Liver (tissue), 9 donors: ENCODE data around the gene SSNA1. TPM values are rescaled to one million over a fixed set of nuclear protein-coding genes. Genes with fewer than 3 reads are reported as not detected.

Experiments used
- DNase-seq: peaks from one replicate; pipeline ENCODE4 v3.0.0-alpha.2; 2017; ENCODE audit warnings: low spot score
- H3K27ac ChIP-seq, 2 donors: one replicate each; pipeline ENCODE4 v1.7.0; 2013; ENCODE audit warnings: inconsistent platforms in 2 of 2, low read length in 2 of 2, control low read depth in 1 of 2, low read depth in 1 of 2, mild to moderate bottlenecking in 1 of 2
- H3K27me3 ChIP-seq, 4 donors: one replicate each; pipeline versions ENCODE4 v1.6.1 to v1.7.0; 2013; ENCODE audit warnings: low read length in 3 of 4, inconsistent platforms in 1 of 4, mild to moderate bottlenecking in 1 of 4, moderate library complexity in 1 of 4; ENCODE audit not compliant: control insufficient read depth in 4 of 4, insufficient read depth in 4 of 4
- H3K36me3 ChIP-seq, 4 donors: one replicate each; pipeline versions ENCODE4 v1.6.1 to v1.7.0; 2013; ENCODE audit warnings: low read length in 3 of 4, mild to moderate bottlenecking in 3 of 4, low read depth in 1 of 4, moderate library complexity in 1 of 4; ENCODE audit not compliant: control insufficient read depth in 4 of 4, insufficient read depth in 3 of 4
- H3K4me1 ChIP-seq, 4 donors: one replicate each; pipeline versions ENCODE4 v1.6.1 to v1.7.0; 2013; ENCODE audit warnings: low read length in 3 of 4, mild to moderate bottlenecking in 3 of 4, moderate library complexity in 1 of 4; ENCODE audit not compliant: control insufficient read depth in 4 of 4, insufficient read depth in 4 of 4
- H3K4me3 ChIP-seq, 3 donors: one replicate each; pipeline versions ENCODE4 v1.6.1 to v1.7.0; 2013; ENCODE audit warnings: low read length in 3 of 3, control low read depth in 1 of 3, low read depth in 1 of 3, mild to moderate bottlenecking in 1 of 3
- H3K9ac ChIP-seq, 2 donors: one replicate each; pipeline ENCODE4 v1.7.0; 2013; ENCODE audit warnings: low read length in 2 of 2, mild to moderate bottlenecking in 2 of 2, moderate library complexity in 2 of 2, control low read depth in 1 of 2, low read depth in 1 of 2
- H3K9me3 ChIP-seq, 4 donors: one replicate each; pipeline versions ENCODE4 v1.6.1 to v1.7.0; 2013; ENCODE audit warnings: low read length in 3 of 4; ENCODE audit not compliant: control insufficient read depth in 4 of 4
- EGR1 ChIP-seq, 2 donors: IDR thresholded peaks; 2 replicates each; pipeline ENCODE4 v1.6.1; 2016 to 2018; ENCODE audit warnings: antibody characterized with exemption in 2 of 2, low read depth in 2 of 2
- FOXA1 ChIP-seq: IDR thresholded peaks from 2 replicates; pipeline ENCODE4 v1.6.1; 2016; ENCODE audit warnings: antibody characterized with exemption
- FOXA2 ChIP-seq: IDR thresholded peaks from 2 replicates; pipeline ENCODE4 v1.6.1; 2016; ENCODE audit warnings: antibody characterized with exemption
- GABPA ChIP-seq, 2 donors: IDR thresholded peaks in 1 of 2; conservative IDR thresholded peaks in 1 of 2; 2 replicates each; pipeline ENCODE4 v1.6.1; 2016; ENCODE audit warnings: antibody characterized with exemption in 2 of 2, mild to moderate bottlenecking in 1 of 2, moderate library complexity in 1 of 2
- HNF4A ChIP-seq, 2 donors: conservative IDR thresholded peaks; 2 replicates each; pipeline ENCODE4 v1.6.1; 2016; ENCODE audit warnings: antibody characterized with exemption in 2 of 2, mild to moderate bottlenecking in 2 of 2
- HNF4G ChIP-seq: IDR thresholded peaks from 2 replicates; pipeline ENCODE4 v1.6.1; 2016; ENCODE audit warnings: antibody characterized with exemption
- JUND ChIP-seq, 2 donors: IDR thresholded peaks; 2 replicates each; pipeline ENCODE4 v1.6.1; 2016; ENCODE audit warnings: antibody characterized with exemption in 2 of 2
- NR2F2 ChIP-seq: IDR thresholded peaks from 2 replicates; pipeline ENCODE4 v1.6.1; 2016; ENCODE audit warnings: antibody characterized with exemption
- RAD21 ChIP-seq, 2 donors: IDR thresholded peaks; 2 replicates each; pipeline ENCODE4 v1.6.1; 2016; ENCODE audit warnings: antibody characterized with exemption in 2 of 2, mild to moderate bottlenecking in 2 of 2
- RXRA ChIP-seq, 2 donors: IDR thresholded peaks; 2 replicates each; pipeline ENCODE4 v1.6.1; 2017 to 2018; ENCODE audit warnings: antibody characterized with exemption in 2 of 2, mild to moderate bottlenecking in 1 of 2
- SP1 ChIP-seq: IDR thresholded peaks from 2 replicates; pipeline ENCODE4 v1.6.1; 2018; ENCODE audit warnings: antibody characterized with exemption, mild to moderate bottlenecking
- TAF1 ChIP-seq: conservative IDR thresholded peaks from 2 replicates; pipeline ENCODE4 v1.6.1; 2016; ENCODE audit warnings: antibody characterized with exemption, mild to moderate bottlenecking
- YY1 ChIP-seq: IDR thresholded peaks from 2 replicates; pipeline ENCODE4 v1.6.1; 2016; ENCODE audit warnings: antibody characterized with exemption, mild to moderate bottlenecking
- WGBS: extraction: QIAGEN DNeasy Blood & Tissue Kit; methylation state at CpG from one replicate; pipeline ENCODE4 v1.1.7; 2013; 5-methylcytosine and 5-hydroxymethylcytosine counted together
- polyA plus RNA-seq, 2 donors: library from polyadenylated mRNA; stranded (reverse) in 1 of 2; unstranded in 1 of 2; fragments of 200-250 nt in 1 of 2; fragments of >200 nt in 1 of 2; fragmentation: Nextera tagmentation in 1 of 2; extraction: Ambion mirVana in 1 of 2; gene quantifications; one replicate each; pipeline versions ENCODE4 v1.2.1 to v1.2.3, GENCODE V29; 2013 to 2015
- total RNA-seq, 2 donors: library from RNA; depleted of rRNA; stranded (reverse); fragments of >200 nt; gene quantifications; one replicate each; pipeline ENCODE4 v1.2.3, GENCODE V29; 2014
- TF ChIP-seq, protein P1 (sequence below): IDR thresholded peaks from 2 replicates; pipeline ENCODE4 v1.6.1; 2016; ENCODE audit warnings: antibody characterized with exemption
- TF ChIP-seq, protein P2 (sequence below): IDR thresholded peaks from 2 replicates; pipeline ENCODE4 v1.6.1; 2016; ENCODE audit warnings: antibody characterized with exemption, mild to moderate bottlenecking
- TF ChIP-seq, protein P3 (sequence below): IDR thresholded peaks from 2 replicates; pipeline ENCODE4 v1.6.1; 2016; ENCODE audit warnings: antibody characterized with exemption
- TF ChIP-seq, protein P4 (sequence below): IDR thresholded peaks from 2 replicates; pipeline ENCODE4 v1.6.1; 2016; ENCODE audit warnings: antibody characterized with exemption
- TF ChIP-seq, protein P5 (sequence below): fragments of 150-350 bp; IDR thresholded peaks from 2 replicates; pipeline ENCODE4 v1.5.1; 2017; ENCODE audit warnings: improper control_type of control experiment, low read depth, low read length; ENCODE audit not compliant: missing input control
- donor health status: healthy.
- donor health status: healthy.
- donor health status: healthy.
- donor health status: healthy.
- donor health status: healthy.

Gene SSNA1
- total and polyA plus RNA-seq, 4 donors = 29.8 to 44.2 (median 40.3) TPM

DNA sequence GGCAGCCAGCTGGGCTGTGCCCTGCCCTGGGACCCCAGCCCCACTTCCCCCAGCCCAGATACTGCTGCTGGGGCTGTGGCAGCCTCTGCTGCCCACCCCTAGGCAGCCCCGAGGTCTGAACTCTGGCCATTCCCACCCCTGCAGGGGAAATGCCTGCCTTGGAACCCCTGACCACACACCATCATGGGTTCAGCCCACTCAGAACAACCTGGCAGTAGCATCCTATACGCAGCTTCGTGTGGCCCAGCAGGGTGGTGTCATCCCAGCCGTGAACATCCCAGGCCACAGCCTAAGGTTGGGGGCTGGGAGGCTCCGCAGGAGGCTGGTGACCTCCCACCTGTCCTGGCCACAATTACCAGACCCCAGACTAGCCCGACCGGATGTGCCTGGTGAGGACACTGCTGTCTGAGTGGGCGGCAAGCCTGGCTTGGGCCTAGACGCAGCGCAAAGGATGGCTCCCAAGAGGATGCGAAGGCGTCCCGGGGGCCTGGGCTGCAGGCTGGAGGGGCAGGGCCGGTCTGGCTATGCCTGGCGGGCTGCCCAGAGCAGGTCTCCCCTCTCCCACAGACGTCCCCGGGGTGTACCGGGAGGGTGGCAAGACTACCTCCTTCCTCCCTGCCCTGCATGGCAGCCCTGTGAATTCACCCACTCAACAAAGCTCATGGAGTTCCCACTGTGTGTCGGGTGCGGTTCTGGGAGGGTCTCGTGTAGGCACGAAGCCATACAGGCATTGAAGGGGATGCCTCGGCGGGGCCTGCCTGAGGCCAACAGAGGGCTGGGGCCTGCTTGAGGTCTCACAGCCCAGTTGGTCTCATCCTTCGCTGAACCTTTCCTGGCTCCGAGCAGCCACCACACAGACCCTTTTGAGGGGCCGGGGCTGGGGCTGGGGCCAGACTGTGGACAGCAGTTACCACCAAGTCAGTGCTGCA lies 40.8 kb downstream of the SSNA1 start:
- no peaks in the 10 kb centered on the region for H3K9me3 ChIP-seq
- H3K27ac ChIP-seq = no peak overlapping the region
- TF ChIP-seq EGR1 (IDR thresholded peaks at IDR 0.05; ENCODE audit: low read depth in 2 of 2) = no peak
- no peak for TF ChIP-seq YY1
- no peak for TF ChIP-seq HNF4G
- TF ChIP-seq JUND (IDR thresholded peaks at IDR 0.05) = no peak
- TF ChIP-seq RXRA (IDR thresholded peaks at IDR 0.05) = no peak
- no peak for TF ChIP-seq SP1
- no peak for TF ChIP-seq TAF1
- TF ChIP-seq, protein P1, sequence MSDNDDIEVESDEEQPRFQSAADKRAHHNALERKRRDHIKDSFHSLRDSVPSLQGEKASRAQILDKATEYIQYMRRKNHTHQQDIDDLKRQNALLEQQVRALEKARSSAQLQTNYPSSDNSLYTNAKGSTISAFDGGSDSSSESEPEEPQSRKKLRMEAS = no peak
- no peak for TF ChIP-seq GABPA (IDR thresholded peaks at IDR 0.05 in 1 of 2, conservative IDR thresholded peaks at IDR 0.05 in 1 of 2)
- TF ChIP-seq FOXA2 = no peak
- TF ChIP-seq, protein P2, sequence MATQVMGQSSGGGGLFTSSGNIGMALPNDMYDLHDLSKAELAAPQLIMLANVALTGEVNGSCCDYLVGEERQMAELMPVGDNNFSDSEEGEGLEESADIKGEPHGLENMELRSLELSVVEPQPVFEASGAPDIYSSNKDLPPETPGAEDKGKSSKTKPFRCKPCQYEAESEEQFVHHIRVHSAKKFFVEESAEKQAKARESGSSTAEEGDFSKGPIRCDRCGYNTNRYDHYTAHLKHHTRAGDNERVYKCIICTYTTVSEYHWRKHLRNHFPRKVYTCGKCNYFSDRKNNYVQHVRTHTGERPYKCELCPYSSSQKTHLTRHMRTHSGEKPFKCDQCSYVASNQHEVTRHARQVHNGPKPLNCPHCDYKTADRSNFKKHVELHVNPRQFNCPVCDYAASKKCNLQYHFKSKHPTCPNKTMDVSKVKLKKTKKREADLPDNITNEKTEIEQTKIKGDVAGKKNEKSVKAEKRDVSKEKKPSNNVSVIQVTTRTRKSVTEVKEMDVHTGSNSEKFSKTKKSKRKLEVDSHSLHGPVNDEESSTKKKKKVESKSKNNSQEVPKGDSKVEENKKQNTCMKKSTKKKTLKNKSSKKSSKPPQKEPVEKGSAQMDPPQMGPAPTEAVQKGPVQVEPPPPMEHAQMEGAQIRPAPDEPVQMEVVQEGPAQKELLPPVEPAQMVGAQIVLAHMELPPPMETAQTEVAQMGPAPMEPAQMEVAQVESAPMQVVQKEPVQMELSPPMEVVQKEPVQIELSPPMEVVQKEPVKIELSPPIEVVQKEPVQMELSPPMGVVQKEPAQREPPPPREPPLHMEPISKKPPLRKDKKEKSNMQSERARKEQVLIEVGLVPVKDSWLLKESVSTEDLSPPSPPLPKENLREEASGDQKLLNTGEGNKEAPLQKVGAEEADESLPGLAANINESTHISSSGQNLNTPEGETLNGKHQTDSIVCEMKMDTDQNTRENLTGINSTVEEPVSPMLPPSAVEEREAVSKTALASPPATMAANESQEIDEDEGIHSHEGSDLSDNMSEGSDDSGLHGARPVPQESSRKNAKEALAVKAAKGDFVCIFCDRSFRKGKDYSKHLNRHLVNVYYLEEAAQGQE = no peak
- TF ChIP-seq, protein P3, sequence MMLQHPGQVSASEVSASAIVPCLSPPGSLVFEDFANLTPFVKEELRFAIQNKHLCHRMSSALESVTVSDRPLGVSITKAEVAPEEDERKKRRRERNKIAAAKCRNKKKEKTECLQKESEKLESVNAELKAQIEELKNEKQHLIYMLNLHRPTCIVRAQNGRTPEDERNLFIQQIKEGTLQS = no peak
- TF ChIP-seq HNF4A (conservative IDR thresholded peaks at IDR 0.05) = no peak
- no peak for TF ChIP-seq NR2F2
- TF ChIP-seq RAD21 (IDR thresholded peaks at IDR 0.05) = no peak
- TF ChIP-seq, protein P4, sequence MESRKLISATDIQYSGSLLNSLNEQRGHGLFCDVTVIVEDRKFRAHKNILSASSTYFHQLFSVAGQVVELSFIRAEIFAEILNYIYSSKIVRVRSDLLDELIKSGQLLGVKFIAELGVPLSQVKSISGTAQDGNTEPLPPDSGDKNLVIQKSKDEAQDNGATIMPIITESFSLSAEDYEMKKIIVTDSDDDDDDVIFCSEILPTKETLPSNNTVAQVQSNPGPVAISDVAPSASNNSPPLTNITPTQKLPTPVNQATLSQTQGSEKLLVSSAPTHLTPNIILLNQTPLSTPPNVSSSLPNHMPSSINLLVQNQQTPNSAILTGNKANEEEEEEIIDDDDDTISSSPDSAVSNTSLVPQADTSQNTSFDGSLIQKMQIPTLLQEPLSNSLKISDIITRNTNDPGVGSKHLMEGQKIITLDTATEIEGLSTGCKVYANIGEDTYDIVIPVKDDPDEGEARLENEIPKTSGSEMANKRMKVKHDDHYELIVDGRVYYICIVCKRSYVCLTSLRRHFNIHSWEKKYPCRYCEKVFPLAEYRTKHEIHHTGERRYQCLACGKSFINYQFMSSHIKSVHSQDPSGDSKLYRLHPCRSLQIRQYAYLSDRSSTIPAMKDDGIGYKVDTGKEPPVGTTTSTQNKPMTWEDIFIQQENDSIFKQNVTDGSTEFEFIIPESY = no peak
- TF ChIP-seq, protein P5, sequence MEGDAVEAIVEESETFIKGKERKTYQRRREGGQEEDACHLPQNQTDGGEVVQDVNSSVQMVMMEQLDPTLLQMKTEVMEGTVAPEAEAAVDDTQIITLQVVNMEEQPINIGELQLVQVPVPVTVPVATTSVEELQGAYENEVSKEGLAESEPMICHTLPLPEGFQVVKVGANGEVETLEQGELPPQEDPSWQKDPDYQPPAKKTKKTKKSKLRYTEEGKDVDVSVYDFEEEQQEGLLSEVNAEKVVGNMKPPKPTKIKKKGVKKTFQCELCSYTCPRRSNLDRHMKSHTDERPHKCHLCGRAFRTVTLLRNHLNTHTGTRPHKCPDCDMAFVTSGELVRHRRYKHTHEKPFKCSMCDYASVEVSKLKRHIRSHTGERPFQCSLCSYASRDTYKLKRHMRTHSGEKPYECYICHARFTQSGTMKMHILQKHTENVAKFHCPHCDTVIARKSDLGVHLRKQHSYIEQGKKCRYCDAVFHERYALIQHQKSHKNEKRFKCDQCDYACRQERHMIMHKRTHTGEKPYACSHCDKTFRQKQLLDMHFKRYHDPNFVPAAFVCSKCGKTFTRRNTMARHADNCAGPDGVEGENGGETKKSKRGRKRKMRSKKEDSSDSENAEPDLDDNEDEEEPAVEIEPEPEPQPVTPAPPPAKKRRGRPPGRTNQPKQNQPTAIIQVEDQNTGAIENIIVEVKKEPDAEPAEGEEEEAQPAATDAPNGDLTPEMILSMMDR = no peak
- no peak for TF ChIP-seq FOXA1
- no peak for DNase-seq
- no peak overlapping the region for H3K4me3 ChIP-seq
- H3K4me1 ChIP-seq = peaks cover under 1 to 4% (median under 1%) of the 10 kb centered on the region in 4 donors
- H3K9ac ChIP-seq = no peak overlapping the region
- H3K27me3 ChIP-seq = no peaks in the 10 kb centered on the region
- 77% methylated on average over 27 of the region's 27 CpGs for WGBS
- no peaks in the 10 kb centered on the region for H3K36me3 ChIP-seq
